ENCODE measurements around the gene TDRD10. TPM values are rescaled to one million over a fixed set of nuclear protein-coding genes. Genes with fewer than 3 reads are reported as not detected.

The TDRD10 gene
- total RNA-seq, 1 donor from 2014 or later = 4.6 TPM

DNA sequence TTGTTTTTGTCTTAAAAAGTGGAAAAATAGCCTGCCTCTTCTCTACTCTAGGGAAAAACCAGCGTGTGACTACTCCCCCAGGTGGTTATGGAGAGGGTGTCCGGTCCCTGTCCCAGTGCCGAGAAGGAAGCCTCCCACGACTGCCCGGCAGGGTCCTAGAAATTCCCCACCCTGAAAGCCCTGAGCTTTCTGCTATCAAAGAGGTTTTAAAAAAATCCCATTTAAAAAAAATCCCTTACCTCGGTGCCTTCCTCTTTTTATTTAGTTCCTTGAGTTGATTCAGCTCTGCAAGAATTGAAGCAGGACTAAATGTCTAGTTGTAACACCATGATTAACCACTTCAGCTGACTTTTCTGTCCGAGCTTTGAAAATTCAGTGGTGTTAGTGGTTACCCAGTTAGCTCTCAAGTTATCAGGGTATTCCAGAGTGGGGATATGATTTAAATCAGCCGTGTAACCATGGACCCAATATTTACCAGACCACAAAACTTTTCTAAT, 35.0 kb upstream of the TDRD10 start:
- Histone ChIP-seq H3K4me1 (peaks cover 0 to 2% of the 10 kb centered on the region in 2 donors), H3K9me3 (no peaks in the 10 kb centered on the region), H3K4me3 (no peak overlapping the region), H3K27ac (no peak overlapping the region), H3K27me3 (no peaks in the 10 kb centered on the region), H3K36me3 (peaks cover 7 to 16% of the 10 kb centered on the region in 2 donors)
- TF ChIP-seq, protein P1, sequence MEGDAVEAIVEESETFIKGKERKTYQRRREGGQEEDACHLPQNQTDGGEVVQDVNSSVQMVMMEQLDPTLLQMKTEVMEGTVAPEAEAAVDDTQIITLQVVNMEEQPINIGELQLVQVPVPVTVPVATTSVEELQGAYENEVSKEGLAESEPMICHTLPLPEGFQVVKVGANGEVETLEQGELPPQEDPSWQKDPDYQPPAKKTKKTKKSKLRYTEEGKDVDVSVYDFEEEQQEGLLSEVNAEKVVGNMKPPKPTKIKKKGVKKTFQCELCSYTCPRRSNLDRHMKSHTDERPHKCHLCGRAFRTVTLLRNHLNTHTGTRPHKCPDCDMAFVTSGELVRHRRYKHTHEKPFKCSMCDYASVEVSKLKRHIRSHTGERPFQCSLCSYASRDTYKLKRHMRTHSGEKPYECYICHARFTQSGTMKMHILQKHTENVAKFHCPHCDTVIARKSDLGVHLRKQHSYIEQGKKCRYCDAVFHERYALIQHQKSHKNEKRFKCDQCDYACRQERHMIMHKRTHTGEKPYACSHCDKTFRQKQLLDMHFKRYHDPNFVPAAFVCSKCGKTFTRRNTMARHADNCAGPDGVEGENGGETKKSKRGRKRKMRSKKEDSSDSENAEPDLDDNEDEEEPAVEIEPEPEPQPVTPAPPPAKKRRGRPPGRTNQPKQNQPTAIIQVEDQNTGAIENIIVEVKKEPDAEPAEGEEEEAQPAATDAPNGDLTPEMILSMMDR (IDR thresholded peaks at IDR 0.05) = no peak
- DNase-seq (ENCODE audit: low spot score in 2 of 2) = no peak
- intact Hi-C loops (cut with DNase I) = no loop called here

DNA sequence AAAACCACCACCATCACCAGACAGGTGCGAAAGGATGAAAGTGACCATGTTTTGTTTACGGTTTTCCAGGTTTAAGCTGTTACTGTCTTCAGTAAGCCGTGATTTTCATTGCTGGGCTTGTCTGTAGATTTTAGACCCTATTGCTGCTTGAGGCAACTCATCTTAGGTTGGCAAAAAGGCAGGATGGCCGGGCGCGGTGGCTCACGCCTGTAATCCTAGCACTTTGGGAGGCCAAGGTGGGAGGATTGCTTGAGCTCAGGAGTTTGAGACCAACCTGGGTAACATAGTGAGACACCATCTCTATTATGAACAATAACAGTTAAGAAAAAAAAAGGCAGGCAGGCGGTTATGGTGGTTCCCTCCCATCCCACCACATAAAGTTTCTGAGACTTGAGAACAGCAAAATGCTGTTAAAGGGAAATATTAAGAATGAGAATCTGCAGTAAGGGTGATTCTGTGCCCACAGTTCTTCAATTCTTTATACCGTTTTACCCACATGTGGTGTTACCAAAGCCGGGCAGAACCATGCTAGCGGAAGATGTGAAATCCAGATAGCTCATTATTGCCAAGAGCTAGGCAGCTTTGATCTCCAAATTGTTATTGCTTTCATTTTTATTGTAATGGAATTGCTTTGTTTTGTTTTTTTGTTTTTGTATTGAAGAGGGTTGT, 34.5 kb upstream of the TDRD10 start:
- H3K4me1 ChIP-seq = peaks cover 0 to 2% of the 10 kb centered on the region in 2 donors
- no peak overlapping the region for H3K27ac ChIP-seq
- DNase-seq (ENCODE audit: low spot score in 2 of 2) = no peak
- H3K27me3 ChIP-seq = no peaks in the 10 kb centered on the region
- H3K36me3 ChIP-seq = peaks cover 7 to 16% of the 10 kb centered on the region in 2 donors
- TF ChIP-seq, protein P1 (IDR thresholded peaks at IDR 0.05) = no peak
- H3K9me3 ChIP-seq = no peaks in the 10 kb centered on the region
- intact Hi-C loops (cut with DNase I) = no loop called here
- no peak overlapping the region for H3K4me3 ChIP-seq

DNA sequence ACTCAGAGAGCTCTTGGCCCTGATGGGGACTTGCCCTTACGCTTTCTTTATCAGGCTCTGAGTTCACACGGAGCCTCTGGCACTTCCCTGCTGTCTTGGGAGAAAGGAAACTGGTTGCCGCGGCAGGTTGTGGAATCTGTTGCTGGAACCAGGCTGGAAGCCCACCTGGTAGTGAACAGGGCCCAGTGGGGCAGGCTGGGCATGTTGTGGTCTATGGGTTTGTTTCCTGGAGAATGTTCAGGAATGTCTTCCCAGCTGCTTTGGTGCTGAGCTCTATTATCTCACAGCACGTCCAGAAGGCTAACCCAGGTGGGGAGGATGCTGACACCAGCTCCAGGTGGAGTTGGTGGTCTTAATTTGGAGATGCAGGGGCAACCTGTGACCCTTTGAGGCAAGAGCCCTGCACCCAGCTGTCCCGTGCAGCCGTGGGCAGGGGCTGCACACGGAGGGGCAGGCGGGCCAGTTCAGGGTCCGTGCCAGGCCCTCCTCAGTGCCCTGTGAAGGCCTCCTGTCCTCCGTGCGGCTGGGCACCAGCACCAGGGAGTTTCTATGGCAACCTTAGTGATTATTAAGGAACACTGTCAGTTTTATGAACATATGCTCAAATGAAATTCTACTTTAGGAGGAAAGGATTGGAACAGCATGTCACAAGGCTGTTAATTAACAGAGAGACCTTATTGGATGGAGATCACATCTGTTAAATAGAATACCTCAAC, 33.3 kb upstream of the TDRD10 start:
- TF ChIP-seq, protein P1 (IDR thresholded peaks at IDR 0.05) = no peak
- no peak overlapping the region for H3K27ac ChIP-seq
- H3K4me3 ChIP-seq = no peak overlapping the region
- H3K4me1 ChIP-seq = no peaks in the 10 kb centered on the region
- no peaks in the 10 kb centered on the region for H3K27me3 ChIP-seq
- DNase-seq (ENCODE audit: low spot score in 2 of 2) = no peak
- intact Hi-C loops (cut with DNase I) = no loop called here
- peaks cover 7 to 16% of the 10 kb centered on the region in 2 donors for H3K36me3 ChIP-seq
- H3K9me3 ChIP-seq = no peaks in the 10 kb centered on the region

DNA sequence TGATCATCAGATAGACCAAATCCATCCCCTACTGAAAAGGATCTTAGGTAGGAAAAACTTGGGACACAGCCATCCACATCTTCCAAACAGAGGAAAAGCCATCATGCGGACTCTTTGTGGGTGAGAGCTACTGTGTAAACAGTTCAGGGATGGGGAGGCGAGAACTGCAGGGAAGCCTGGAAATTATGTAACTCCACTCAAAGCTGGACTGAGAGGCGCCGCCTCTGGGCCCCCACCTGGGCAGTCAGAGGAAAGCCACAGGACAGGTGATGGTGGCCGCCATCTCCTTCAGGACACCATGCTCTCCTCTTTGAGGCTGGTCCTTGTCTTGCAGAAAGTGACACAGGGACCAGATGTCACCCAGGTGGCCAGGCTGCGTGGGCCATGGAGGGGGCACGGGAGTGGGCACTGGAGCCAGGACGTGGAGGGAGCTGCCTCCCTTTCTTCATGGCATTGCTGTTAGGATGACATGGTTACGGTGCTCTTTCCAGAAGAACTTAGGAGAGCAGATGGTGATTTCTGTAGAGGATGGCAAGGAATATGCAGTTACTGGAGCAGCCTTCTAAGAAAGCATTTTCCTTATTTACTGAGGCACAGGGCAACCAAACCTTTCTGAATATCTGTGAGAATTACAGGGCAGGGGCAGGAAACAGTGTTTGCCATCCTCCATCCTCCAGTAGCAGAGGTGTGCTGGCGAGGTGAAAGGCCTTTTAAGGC, 32.0 kb upstream of the TDRD10 start:
- Histone ChIP-seq H3K4me1 (no peaks in the 10 kb centered on the region), H3K4me3 (no peak overlapping the region), H3K27me3 (no peaks in the 10 kb centered on the region), H3K9me3 (no peaks in the 10 kb centered on the region), H3K27ac (no peak overlapping the region), H3K36me3 (peaks cover 7 to 16% of the 10 kb centered on the region in 2 donors)
- no peak for DNase-seq (ENCODE audit: low spot score in 2 of 2)
- intact Hi-C loops (cut with DNase I) = no loop called here
- TF ChIP-seq, protein P1 (IDR thresholded peaks at IDR 0.05) = no peak

DNA sequence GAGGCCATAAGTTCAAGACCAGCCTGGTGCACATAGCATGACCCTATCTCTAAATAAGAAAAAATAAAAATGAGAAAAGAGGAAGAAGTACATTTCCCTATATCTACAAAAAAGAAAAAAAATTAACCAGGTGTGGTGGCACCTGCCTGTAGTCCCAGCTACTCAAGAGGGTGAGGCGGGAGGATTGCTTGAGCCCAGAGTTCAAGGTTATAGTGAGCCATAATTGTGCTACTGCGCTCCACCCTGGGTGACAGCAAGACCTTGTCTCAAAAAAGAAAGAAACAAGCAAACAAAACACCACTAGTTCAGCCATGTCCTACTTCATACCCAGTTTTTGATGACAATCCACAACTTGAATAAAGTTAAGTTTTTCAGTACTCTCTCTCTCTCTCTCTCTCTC, 30.7 kb upstream of the TDRD10 start:
- Histone ChIP-seq H3K4me3 (no peak overlapping the region), H3K27ac (no peak overlapping the region), H3K36me3 (peaks cover 0 to 4% of the 10 kb centered on the region in 2 donors), H3K27me3 (no peaks in the 10 kb centered on the region), H3K9me3 (no peaks in the 10 kb centered on the region), H3K4me1 (no peaks in the 10 kb centered on the region)
- DNase-seq (ENCODE audit: low spot score in 2 of 2) = no peak
- TF ChIP-seq, protein P1 (IDR thresholded peaks at IDR 0.05) = no peak
- intact Hi-C loops (cut with DNase I) = no loop called here

All from ascending aorta (tissue), 2 donors.